ENCODE measurements around the gene TPST2.

TPST2 gene

DNA sequence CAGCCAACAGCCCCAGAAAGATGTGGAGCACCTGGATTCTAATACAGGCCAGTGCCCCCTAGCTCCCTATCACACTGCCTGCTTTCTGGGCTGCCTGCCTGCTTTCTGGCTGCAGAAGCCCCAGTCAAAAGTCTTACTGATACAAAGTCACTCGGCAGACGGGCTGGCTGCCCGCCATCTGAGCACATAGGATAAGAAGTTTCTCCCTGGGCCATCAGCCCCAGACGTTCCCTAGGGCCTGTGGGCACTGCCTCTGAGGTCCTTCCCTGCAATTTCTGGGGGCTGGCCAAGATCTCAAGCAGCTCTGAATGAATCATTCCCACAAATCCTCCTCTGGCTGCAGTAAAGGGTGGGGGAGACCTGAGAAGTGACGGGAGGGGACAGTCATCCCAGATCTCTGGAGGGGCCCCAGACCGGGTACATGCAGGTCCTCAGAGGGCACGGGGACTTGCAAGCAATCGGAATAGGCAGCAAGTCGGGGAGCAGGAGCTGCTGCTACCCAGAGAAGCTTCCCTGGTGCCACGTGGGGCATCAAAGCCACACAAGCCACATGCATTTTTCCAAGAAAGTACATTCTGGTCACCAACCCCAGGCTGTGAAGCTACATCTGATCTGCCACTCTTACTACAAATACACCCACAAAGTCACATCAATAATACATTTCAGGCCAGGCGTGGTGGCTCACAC lies 4.7 kb downstream of the TPST2 start:
- Histone ChIP-seq H2AFZ (ENCODE audit: low read depth, low read length) (no peak overlapping the region), H3K79me2 (ENCODE audit: low read length) (no peaks in the 10 kb centered on the region), H3K4me1 (ENCODE audit: low read length) (peaks cover 3% of the 10 kb centered on the region; the same call in 1 of the 2 replicates)

DNA sequence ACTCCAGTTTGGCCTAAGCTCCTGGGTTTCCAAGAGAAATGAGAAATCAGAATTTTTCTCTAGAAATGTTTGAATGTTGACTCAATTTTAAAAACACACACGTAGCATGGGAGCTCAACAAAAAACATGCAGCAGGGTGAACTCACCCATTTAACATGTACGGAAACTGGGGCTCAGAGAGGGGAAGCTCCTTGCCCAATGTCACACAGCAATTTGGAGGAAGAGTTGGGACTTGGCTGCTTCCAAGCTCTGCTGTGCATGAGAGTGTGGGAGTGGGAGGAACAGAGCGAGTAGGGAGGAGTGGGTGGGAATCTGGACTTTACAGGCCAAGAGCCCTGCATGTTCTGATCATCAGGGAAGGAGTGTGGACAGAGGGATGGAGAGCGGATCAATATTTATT lies 5.9 kb downstream of the TPST2 start:
- Histone ChIP-seq H3K4me1 (ENCODE audit: low read length) (peaks cover 13% of the 10 kb centered on the region), H3K4me2 (ENCODE audit: low read length) (no peak overlapping the region), H3K9ac (ENCODE audit: low read length) (no peak overlapping the region), H3K4me3 (ENCODE audit: low read length) (no peak overlapping the region), H3K36me3 (replicated peaks; ENCODE audit: low read depth, low read length) (peaks cover 6% of the 10 kb centered on the region), H3K27ac (ENCODE audit: low read length) (no peak overlapping the region), H3K9me3 (ENCODE audit: insufficient read depth, low read length) (0 out of 2 replicates have a peak, but pooled peaks cover 6% of the 10 kb centered on the region), H3K27me3 (ENCODE audit: low read depth, low read length) (no peaks in the 10 kb centered on the region), H3K79me2 (ENCODE audit: low read length) (no peaks in the 10 kb centered on the region), H2AFZ (ENCODE audit: low read depth, low read length) (no peak overlapping the region), H4K20me1 (ENCODE audit: insufficient read depth, low read length) (no peaks in the 10 kb centered on the region)
- TF ChIP-seq, protein P1, sequence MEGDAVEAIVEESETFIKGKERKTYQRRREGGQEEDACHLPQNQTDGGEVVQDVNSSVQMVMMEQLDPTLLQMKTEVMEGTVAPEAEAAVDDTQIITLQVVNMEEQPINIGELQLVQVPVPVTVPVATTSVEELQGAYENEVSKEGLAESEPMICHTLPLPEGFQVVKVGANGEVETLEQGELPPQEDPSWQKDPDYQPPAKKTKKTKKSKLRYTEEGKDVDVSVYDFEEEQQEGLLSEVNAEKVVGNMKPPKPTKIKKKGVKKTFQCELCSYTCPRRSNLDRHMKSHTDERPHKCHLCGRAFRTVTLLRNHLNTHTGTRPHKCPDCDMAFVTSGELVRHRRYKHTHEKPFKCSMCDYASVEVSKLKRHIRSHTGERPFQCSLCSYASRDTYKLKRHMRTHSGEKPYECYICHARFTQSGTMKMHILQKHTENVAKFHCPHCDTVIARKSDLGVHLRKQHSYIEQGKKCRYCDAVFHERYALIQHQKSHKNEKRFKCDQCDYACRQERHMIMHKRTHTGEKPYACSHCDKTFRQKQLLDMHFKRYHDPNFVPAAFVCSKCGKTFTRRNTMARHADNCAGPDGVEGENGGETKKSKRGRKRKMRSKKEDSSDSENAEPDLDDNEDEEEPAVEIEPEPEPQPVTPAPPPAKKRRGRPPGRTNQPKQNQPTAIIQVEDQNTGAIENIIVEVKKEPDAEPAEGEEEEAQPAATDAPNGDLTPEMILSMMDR (IDR thresholded peaks at IDR 0.05; ENCODE audit: low read depth, low read length), result no peak
- no peak for TF ChIP-seq EZH2phosphoT487 (IDR thresholded peaks at IDR 0.05; ENCODE audit: low read depth)

More for the DNA sequence above, 4.7 kb downstream of the TPST2 start:
- no peak overlapping the region for H3K4me2 ChIP-seq (ENCODE audit: low read length)
- peaks cover 6% of the 10 kb centered on the region for H3K36me3 ChIP-seq (replicated peaks; ENCODE audit: low read depth, low read length)
- H4K20me1 ChIP-seq (ENCODE audit: insufficient read depth, low read length), result no peaks in the 10 kb centered on the region
- H3K9ac ChIP-seq (ENCODE audit: low read length), result no peak overlapping the region
- 0 out of 2 replicates have a peak, but pooled peaks cover 6% of the 10 kb centered on the region for H3K9me3 ChIP-seq (ENCODE audit: insufficient read depth, low read length)
- no peaks in the 10 kb centered on the region for H3K27me3 ChIP-seq (ENCODE audit: low read depth, low read length)
- no peak overlapping the region for H3K27ac ChIP-seq (ENCODE audit: low read length)
- TF ChIP-seq EZH2phosphoT487 (IDR thresholded peaks at IDR 0.05; ENCODE audit: low read depth), result no peak
- TF ChIP-seq, protein P1 (IDR thresholded peaks at IDR 0.05; ENCODE audit: low read depth, low read length), result no peak
- H3K4me3 ChIP-seq (ENCODE audit: low read length), result no peak overlapping the region

DNA sequence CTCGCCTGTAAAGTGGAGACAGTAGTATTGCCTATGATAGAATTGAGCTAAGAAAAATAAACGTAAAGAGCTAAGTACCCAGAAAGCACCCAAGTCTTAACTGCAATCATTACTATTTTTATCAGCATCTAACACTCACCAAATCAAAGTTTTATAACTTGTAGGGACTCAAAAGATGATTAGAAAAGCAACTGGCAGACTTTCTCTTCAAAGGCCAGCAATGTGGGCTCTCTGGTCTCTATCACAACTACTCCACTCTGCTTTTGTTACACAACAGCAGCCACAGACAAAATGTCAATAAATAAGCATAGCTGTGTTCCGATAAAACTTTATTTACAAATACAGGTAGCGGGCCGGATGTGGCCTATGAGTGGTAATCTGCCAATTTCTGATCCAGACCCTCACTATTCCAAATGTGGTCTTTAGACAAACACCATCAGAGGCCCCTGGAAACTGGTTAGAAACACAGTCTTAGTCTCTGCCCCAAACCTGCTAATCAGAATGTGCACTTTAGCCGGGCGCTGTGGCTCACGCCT lies 8.2 kb downstream of the TPST2 start:
- no peak for TF ChIP-seq EZH2phosphoT487 (IDR thresholded peaks at IDR 0.05; ENCODE audit: low read depth)
- TF ChIP-seq, protein P1 (IDR thresholded peaks at IDR 0.05; ENCODE audit: low read depth, low read length), result no peak
- Histone ChIP-seq H3K4me1 (ENCODE audit: low read length) (peaks cover 14% of the 10 kb centered on the region), H3K27me3 (ENCODE audit: low read depth, low read length) (no peaks in the 10 kb centered on the region), H3K27ac (ENCODE audit: low read length) (no peak overlapping the region), H3K9ac (ENCODE audit: low read length) (no peak overlapping the region), H3K4me2 (ENCODE audit: low read length) (no peak overlapping the region), H2AFZ (ENCODE audit: low read depth, low read length) (no peak overlapping the region), H3K79me2 (ENCODE audit: low read length) (no peaks in the 10 kb centered on the region), H4K20me1 (ENCODE audit: insufficient read depth, low read length) (no peaks in the 10 kb centered on the region), H3K4me3 (ENCODE audit: low read length) (no peak overlapping the region), H3K9me3 (ENCODE audit: insufficient read depth, low read length) (no peaks in the 10 kb centered on the region), H3K36me3 (replicated peaks; ENCODE audit: low read depth, low read length) (no peaks in the 10 kb centered on the region)

DNA sequence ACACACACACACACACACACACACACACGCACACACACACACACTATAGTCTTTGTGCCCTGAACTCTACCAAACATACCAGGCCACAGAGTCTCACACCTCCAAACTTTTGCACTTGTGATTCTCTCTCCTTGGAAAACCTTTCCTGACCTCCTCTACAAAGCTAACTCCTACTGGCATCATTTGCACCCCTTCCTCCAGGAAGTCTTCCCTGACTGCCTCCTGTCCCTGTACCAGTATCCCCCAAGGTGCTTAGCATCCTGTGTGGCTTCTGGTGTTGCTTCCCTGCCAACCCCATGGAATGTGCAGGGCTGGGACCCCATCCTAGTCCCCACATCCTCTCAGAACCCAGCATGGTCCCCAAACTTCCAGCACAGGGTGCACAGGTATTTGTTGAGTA lies 8.9 kb downstream of the TPST2 start:
- Histone ChIP-seq H3K27me3 (ENCODE audit: low read depth, low read length) (no peaks in the 10 kb centered on the region), H2AFZ (ENCODE audit: low read depth, low read length) (no peak overlapping the region), H3K9ac (ENCODE audit: low read length) (no peak overlapping the region), H3K4me2 (ENCODE audit: low read length) (no peak overlapping the region), H3K9me3 (ENCODE audit: insufficient read depth, low read length) (no peaks in the 10 kb centered on the region), H3K4me1 (ENCODE audit: low read length) (peaks cover 14% of the 10 kb centered on the region), H3K27ac (ENCODE audit: low read length) (no peak overlapping the region), H3K4me3 (ENCODE audit: low read length) (no peak overlapping the region), H3K36me3 (replicated peaks; ENCODE audit: low read depth, low read length) (no peaks in the 10 kb centered on the region), H4K20me1 (ENCODE audit: insufficient read depth, low read length) (no peaks in the 10 kb centered on the region), H3K79me2 (ENCODE audit: low read length) (no peaks in the 10 kb centered on the region)
- no peak for TF ChIP-seq EZH2phosphoT487 (IDR thresholded peaks at IDR 0.05; ENCODE audit: low read depth)
- TF ChIP-seq, protein P1 (IDR thresholded peaks at IDR 0.05; ENCODE audit: low read depth, low read length), result no peak
